OCI-LY1 (cell line): ENCODE data around the gene FRAS1.
"Not testable (repeated sequence)": the region's sequence is repeated elsewhere in the genome, so short reads cannot be mapped to it uniquely, and the experiment has no call there.

Experiments
- EZH2 ChIP-seq: fragments of 200-600 bp; sonication (generic), shearing (Covaris generic); IDR thresholded peaks from 2 replicates; pipeline ENCODE4 v1.8.0; 2017; ENCODE audit warnings: borderline replicate concordance, mixed run types, mild to moderate bottlenecking, antibody characterized with exemption, low read length, moderate library complexity, mixed read lengths
- TF ChIP-seq, protein P1 (sequence below): fragments of 200-600 bp; sonication (generic), shearing (Covaris generic); IDR thresholded peaks from 2 replicates; pipeline ENCODE4 v1.5.1; 2017; ENCODE audit warnings: mild to moderate bottlenecking, antibody characterized with exemption, low read length, moderate library complexity, mixed read lengths

GRCh38 chr4:78125834-78126331 is 68.8 kb downstream of the FRAS1 start:
- TF ChIP-seq, protein P1, sequence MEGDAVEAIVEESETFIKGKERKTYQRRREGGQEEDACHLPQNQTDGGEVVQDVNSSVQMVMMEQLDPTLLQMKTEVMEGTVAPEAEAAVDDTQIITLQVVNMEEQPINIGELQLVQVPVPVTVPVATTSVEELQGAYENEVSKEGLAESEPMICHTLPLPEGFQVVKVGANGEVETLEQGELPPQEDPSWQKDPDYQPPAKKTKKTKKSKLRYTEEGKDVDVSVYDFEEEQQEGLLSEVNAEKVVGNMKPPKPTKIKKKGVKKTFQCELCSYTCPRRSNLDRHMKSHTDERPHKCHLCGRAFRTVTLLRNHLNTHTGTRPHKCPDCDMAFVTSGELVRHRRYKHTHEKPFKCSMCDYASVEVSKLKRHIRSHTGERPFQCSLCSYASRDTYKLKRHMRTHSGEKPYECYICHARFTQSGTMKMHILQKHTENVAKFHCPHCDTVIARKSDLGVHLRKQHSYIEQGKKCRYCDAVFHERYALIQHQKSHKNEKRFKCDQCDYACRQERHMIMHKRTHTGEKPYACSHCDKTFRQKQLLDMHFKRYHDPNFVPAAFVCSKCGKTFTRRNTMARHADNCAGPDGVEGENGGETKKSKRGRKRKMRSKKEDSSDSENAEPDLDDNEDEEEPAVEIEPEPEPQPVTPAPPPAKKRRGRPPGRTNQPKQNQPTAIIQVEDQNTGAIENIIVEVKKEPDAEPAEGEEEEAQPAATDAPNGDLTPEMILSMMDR: not testable (repeated sequence)
- TF ChIP-seq EZH2: not testable (repeated sequence)
